CD14-positive monocyte (primary cell): ENCODE results near the gene FHOD3. TPM values are rescaled to one million over a fixed set of nuclear protein-coding genes. Genes with fewer than 3 reads are reported as not detected.

Experiments
- DNase-seq, 3 donors: peaks; one replicate each; pipeline ENCODE4 v3.0.0-alpha.2; 2011 to 2022
- H2AFZ ChIP-seq: 2 replicates; pipeline ENCODE4 v1.6.0; 2012; ENCODE audit warnings: mild to moderate bottlenecking, low read depth, low read length, inconsistent platforms; ENCODE audit not compliant: insufficient read depth, poor library complexity, severe bottlenecking
- H3K27ac ChIP-seq, 2 donors: 1 replicate in 1 of 2; 2 replicates in 1 of 2; pipeline ENCODE4 v1.5.1; 2012 to 2013; ENCODE audit warnings: low read length in 2 of 2, control low read depth in 1 of 2, inconsistent platforms in 1 of 2, low read depth in 1 of 2, mild to moderate bottlenecking in 1 of 2
- H3K27me3 ChIP-seq, 2 donors: one replicate each; pipeline versions ENCODE4 v1.6.0 to v1.6.1; 2011 to 2013; ENCODE audit warnings: low read length in 2 of 2; ENCODE audit not compliant: control insufficient read depth in 2 of 2, insufficient read depth in 2 of 2
- H3K36me3 ChIP-seq, 2 donors: replicated peaks in 1 of 2; 1 replicate in 1 of 2; 2 replicates in 1 of 2; pipeline versions ENCODE4 v1.5.1 to v1.6.1; 2012 to 2013; ENCODE audit warnings: low read length in 2 of 2, control low read depth in 1 of 2, inconsistent platforms in 1 of 2, mild to moderate bottlenecking in 1 of 2; ENCODE audit not compliant: insufficient read depth in 2 of 2, control insufficient read depth in 1 of 2
- H3K4me1 ChIP-seq, 2 donors: 1 replicate in 1 of 2; 2 replicates in 1 of 2; pipeline versions ENCODE4 v1.5.1 to v1.6.1; 2012 to 2013; ENCODE audit warnings: low read length in 2 of 2, control low read depth in 1 of 2, inconsistent platforms in 1 of 2, mild to moderate bottlenecking in 1 of 2, moderate library complexity in 1 of 2; ENCODE audit not compliant: insufficient read depth in 2 of 2, control insufficient read depth in 1 of 2
- H3K4me2 ChIP-seq: replicated peaks from 2 replicates; pipeline ENCODE3; 2012; ENCODE audit warnings: low read length, moderate library complexity, mild to moderate bottlenecking; ENCODE audit not compliant: poor library complexity, severe bottlenecking; ENCODE audit errors: extremely low read depth
- H3K4me3 ChIP-seq, 3 experiments: fragments of 200-600 bp in 1 of 3; sonication (generic) in 1 of 3; replicated peaks in 1 of 3; 1 replicate in 2 of 3; 2 replicates in 1 of 3; pipeline ENCODE4 v1.5.1; 2011 to 2013; ENCODE audit warnings: low read length in 3 of 3, mild to moderate bottlenecking in 3 of 3, control low read depth in 2 of 3, low read depth in 2 of 3, inconsistent platforms in 1 of 3, moderate library complexity in 1 of 3
- H3K79me2 ChIP-seq: 2 replicates; pipeline ENCODE4 v1.6.0; 2012; ENCODE audit warnings: mild to moderate bottlenecking, control low read depth, inconsistent platforms, low read length, moderate library complexity; ENCODE audit not compliant: insufficient read depth
- H3K9ac ChIP-seq: 2 replicates; pipeline ENCODE4 v1.6.0; 2017; ENCODE audit warnings: low read length, mild to moderate bottlenecking; ENCODE audit not compliant: insufficient read depth, poor library complexity, severe bottlenecking
- H3K9me3 ChIP-seq, 2 donors: replicated peaks in 1 of 2; 1 replicate in 1 of 2; 2 replicates in 1 of 2; pipeline versions ENCODE4 v1.5.1 to v1.6.1; 2012 to 2013; ENCODE audit warnings: low read length in 2 of 2, control low read depth in 1 of 2; ENCODE audit not compliant: control insufficient read depth in 1 of 2, insufficient read depth in 1 of 2
- H4K20me1 ChIP-seq: 2 replicates; pipeline ENCODE4 v1.6.0; 2012; ENCODE audit warnings: mild to moderate bottlenecking, low read length, control low read depth, moderate library complexity; ENCODE audit not compliant: insufficient read depth
- H3K27ac Mint-ChIP-seq, 7 donors: one replicate each; pipeline ENCODE4 v1.8.0; 2020; ENCODE audit warnings: mild to moderate bottlenecking in 7 of 7, mixed read lengths in 7 of 7, moderate library complexity in 6 of 7, inconsistent platforms in 2 of 7
- H3K27me3 Mint-ChIP-seq, 3 donors: one replicate each; pipeline ENCODE4 v1.8.0; 2021 to 2022; ENCODE audit warnings: low read depth in 3 of 3, mild to moderate bottlenecking in 3 of 3, mixed read lengths in 3 of 3, moderate library complexity in 3 of 3, inconsistent platforms in 1 of 3
- H3K36me3 Mint-ChIP-seq, 2 donors: one replicate each; pipeline ENCODE4 v1.8.0; 2020; ENCODE audit warnings: mixed read lengths in 2 of 2, inconsistent platforms in 1 of 2, mild to moderate bottlenecking in 1 of 2
- H3K4me1 Mint-ChIP-seq: one replicate; pipeline ENCODE4 v1.8.0; 2020; ENCODE audit warnings: mild to moderate bottlenecking, mixed read lengths
- H3K4me3 Mint-ChIP-seq, 2 donors: one replicate each; pipeline ENCODE4 v1.8.0; 2020; ENCODE audit warnings: mild to moderate bottlenecking in 2 of 2, mixed read lengths in 2 of 2, moderate library complexity in 1 of 2
- H3K9me3 Mint-ChIP-seq, 7 donors: one replicate each; pipeline ENCODE4 v1.8.0; 2020 to 2022; ENCODE audit warnings: mixed read lengths in 7 of 7, mild to moderate bottlenecking in 6 of 7, moderate library complexity in 6 of 7, inconsistent platforms in 2 of 7
- WGBS: methylation state at CpG from one replicate; pipeline ENCODE4 v1.1.5; 2013; ENCODE audit warnings: missing lambda C conversion rate; ENCODE audit not compliant: insufficient coverage; 5-methylcytosine and 5-hydroxymethylcytosine counted together
- intact Hi-C, 2 donors: fragments of 100-400 bp; cut with micrococcal nuclease; formaldehyde crosslinking; loops; one replicate each; pipeline versions ENCODE4 v1.15.0 to v1.15.1; 2023
- polyA plus RNA-seq, 3 donors: library from polyadenylated mRNA; depleted of rRNA in 1 of 3; unstranded in 2 of 3; stranded (reverse) in 1 of 3; fragments of 300-500 nt in 2 of 3; fragments of >200 nt in 1 of 3; fragmentation: Illumina TruSeq in 2 of 3; gene quantifications; 1 replicate in 2 of 3; 2 replicates in 1 of 3; pipeline ENCODE4 v1.2.3, GENCODE V29; 2012 to 2021
- TF ChIP-seq, protein P1 (sequence below): fragments of 200-600 bp; IDR thresholded peaks from one replicate; pipeline ENCODE4 v1.8.0; 2022; ENCODE audit warnings: antibody characterized with exemption, mild to moderate bottlenecking

Gene FHOD3
- polyA plus RNA-seq, 3 donors: not detected

DNA sequence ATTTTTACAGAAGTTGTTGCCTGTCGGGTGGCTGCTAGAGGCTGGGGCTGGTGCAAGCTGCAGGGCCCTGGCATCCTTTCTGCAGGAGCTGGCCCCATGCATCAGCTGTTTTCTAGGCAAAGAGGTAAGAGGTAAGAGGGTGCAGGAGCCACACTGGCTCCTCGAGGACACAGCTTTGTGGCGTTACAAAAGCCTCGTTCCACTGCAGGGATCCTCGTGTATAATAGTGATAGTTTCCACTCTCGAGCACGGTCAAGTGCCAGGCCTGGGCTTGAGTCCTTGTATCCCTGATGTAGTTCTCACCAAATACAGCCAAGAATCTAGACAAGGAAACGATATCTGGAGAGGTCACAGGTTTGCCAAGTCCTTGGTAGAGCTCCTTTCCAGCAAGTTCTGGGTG is 33.2 kb upstream of the FHOD3 start:
- TF ChIP-seq, protein P1, sequence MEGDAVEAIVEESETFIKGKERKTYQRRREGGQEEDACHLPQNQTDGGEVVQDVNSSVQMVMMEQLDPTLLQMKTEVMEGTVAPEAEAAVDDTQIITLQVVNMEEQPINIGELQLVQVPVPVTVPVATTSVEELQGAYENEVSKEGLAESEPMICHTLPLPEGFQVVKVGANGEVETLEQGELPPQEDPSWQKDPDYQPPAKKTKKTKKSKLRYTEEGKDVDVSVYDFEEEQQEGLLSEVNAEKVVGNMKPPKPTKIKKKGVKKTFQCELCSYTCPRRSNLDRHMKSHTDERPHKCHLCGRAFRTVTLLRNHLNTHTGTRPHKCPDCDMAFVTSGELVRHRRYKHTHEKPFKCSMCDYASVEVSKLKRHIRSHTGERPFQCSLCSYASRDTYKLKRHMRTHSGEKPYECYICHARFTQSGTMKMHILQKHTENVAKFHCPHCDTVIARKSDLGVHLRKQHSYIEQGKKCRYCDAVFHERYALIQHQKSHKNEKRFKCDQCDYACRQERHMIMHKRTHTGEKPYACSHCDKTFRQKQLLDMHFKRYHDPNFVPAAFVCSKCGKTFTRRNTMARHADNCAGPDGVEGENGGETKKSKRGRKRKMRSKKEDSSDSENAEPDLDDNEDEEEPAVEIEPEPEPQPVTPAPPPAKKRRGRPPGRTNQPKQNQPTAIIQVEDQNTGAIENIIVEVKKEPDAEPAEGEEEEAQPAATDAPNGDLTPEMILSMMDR: no peak
- H3K4me1 Mint-ChIP-seq: no peaks in the 10 kb centered on the region
- H3K9me3 Mint-ChIP-seq: no peaks in the 10 kb centered on the region
- H3K27me3 Mint-ChIP-seq: peaks cover 0 to 4% (median 0%) of the 10 kb centered on the region in 3 donors
- no peak overlapping the region for H3K4me3 ChIP-seq
- H3K79me2 ChIP-seq: no peaks in the 10 kb centered on the region
- no peak overlapping the region for H3K27ac Mint-ChIP-seq
- intact Hi-C loops: no loop called here
- 90% methylated on average over 8 of the region's 8 CpGs for WGBS
- no peaks in the 10 kb centered on the region for H4K20me1 ChIP-seq
- no peaks in the 10 kb centered on the region for H3K27me3 ChIP-seq
- H2AFZ ChIP-seq: no peak overlapping the region
- H3K4me2 ChIP-seq: no peak overlapping the region
- no peak overlapping the region for H3K4me3 Mint-ChIP-seq
- no peak for DNase-seq
- H3K9ac ChIP-seq: no peak overlapping the region
- no peak overlapping the region for H3K27ac ChIP-seq
- no peaks in the 10 kb centered on the region for H3K9me3 ChIP-seq
- no peaks in the 10 kb centered on the region for H3K36me3 Mint-ChIP-seq
- H3K36me3 ChIP-seq: no peaks in the 10 kb centered on the region
- no peaks in the 10 kb centered on the region for H3K4me1 ChIP-seq

DNA sequence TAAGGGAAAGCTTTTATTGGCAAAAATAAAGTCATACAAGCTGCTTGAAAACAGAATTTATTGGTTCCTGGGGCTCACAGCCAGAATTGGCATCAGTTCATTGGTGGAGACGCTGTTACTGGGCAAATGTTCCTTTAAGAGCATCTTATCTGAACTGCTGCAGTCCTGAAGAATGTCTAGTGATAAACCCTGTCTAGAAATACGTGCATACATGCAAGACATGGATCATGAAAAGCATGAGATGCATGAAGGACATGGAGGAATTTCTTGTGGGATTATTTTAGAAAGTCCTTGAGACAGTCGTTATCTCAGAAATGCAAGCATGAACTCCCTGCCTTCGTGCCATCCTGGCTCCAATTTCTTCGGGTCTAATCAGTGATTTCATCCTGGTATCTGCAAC is 32.5 kb upstream of the FHOD3 start:
- no peaks in the 10 kb centered on the region for H3K9me3 Mint-ChIP-seq
- H3K27me3 ChIP-seq: no peaks in the 10 kb centered on the region
- TF ChIP-seq, protein P1: no peak

More for the DNA sequence above, 32.5 kb upstream of the FHOD3 start:
- Histone ChIP-seq H3K27ac (no peak overlapping the region), H3K4me1 (no peaks in the 10 kb centered on the region), H3K36me3 (no peaks in the 10 kb centered on the region), H3K9ac (no peak overlapping the region), H3K79me2 (no peaks in the 10 kb centered on the region), H4K20me1 (no peaks in the 10 kb centered on the region), H3K4me2 (no peak overlapping the region), H3K4me3 (no peak overlapping the region), H3K9me3 (no peaks in the 10 kb centered on the region), H2AFZ (no peak overlapping the region)
- no peak for DNase-seq
- Mint-ChIP-seq H3K27ac (no peak overlapping the region), H3K36me3 (no peaks in the 10 kb centered on the region), H3K4me1 (no peaks in the 10 kb centered on the region), H3K4me3 (no peak overlapping the region), H3K27me3 (peaks cover 0 to 6% (median 0%) of the 10 kb centered on the region in 3 donors)
- intact Hi-C loops: no loop called here
- 83% methylated on average over 2 of the region's 5 CpGs for WGBS
